Measurements from ENCODE around the gene SOHLH1.

The SOHLH1 gene

DNA sequence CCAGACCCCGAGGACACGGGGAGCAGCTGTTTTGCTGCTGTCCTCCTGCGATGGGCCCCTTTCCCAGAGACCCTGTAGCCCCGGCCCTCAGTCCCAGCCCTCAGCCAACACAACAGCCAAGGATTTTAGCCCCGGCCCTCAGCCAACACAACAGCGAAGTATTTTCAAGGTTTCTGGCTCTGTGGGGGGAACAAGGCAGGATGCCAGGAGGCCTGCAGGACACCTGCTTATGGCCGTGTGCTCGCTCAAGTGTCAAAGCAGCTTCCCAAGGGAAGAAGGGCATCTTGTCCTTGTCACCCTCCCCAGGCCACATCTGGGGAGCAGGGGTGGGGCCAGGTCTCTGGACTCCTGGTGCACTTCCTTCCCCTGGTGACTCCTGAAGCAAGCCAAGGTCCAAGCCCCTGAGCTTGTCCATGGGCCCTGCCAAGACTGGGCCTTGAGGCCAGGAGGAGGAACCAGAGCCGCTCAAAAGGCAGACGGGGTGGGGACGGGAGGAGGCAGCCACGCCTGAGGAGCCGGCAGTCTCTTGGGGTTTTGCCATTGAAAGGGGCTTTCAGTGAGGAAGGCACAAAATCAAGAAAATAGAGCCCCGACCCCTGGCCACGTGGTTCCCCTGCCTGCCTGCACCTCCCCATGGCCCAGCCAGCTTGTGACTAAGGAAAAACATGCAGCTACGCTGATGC lies 13.5 kb upstream of the SOHLH1 start:
- TF ChIP-seq CTCF (IDR thresholded peaks at IDR 0.05; ENCODE audit: control insufficient read depth, insufficient read depth, low read depth, low read length, missing control alignments): no peak
- no peak for DNase-seq (ENCODE audit: low read depth)
- no peak overlapping the region for H3K4me3 ChIP-seq (ENCODE audit: control insufficient read depth, low read depth, low read length)

GRCh38 chr9:135711881-135712280 lies 12.6 kb upstream of the SOHLH1 start:
- DNase-seq (ENCODE audit: low read depth): no peak
- TF ChIP-seq CTCF (IDR thresholded peaks at IDR 0.05; ENCODE audit: control insufficient read depth, insufficient read depth, low read depth, low read length, missing control alignments): no peak

DNA sequence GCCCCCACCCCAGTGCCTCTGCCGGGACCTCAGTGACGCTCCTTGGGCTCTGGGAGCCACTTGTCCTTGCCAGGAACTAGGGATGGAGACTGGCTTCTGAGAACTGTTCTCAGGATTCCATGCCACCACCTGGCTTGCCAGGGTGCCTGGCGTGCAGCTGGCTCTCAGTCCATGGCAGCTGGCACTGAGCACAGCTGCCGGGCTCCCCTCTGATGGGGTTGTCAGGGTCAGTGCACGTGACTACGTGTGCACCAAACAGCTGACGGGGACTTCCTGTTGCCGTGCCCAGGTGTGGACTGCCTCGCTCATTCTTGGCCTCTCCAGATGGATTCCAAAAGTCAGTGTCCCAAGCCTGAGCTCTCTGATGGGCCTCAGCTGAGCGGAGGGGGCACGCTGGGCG lies 12.1 kb upstream of the SOHLH1 start:
- no peak overlapping the region for H3K4me3 ChIP-seq (ENCODE audit: control insufficient read depth, low read depth, low read length)
- DNase-seq (ENCODE audit: low read depth): no peak
- no peak for TF ChIP-seq CTCF (IDR thresholded peaks at IDR 0.05; ENCODE audit: control insufficient read depth, insufficient read depth, low read depth, low read length, missing control alignments)

More at GRCh38 chr9:135711881-135712280, 12.6 kb upstream of the SOHLH1 start:
- no peak overlapping the region for H3K4me3 ChIP-seq (ENCODE audit: control insufficient read depth, low read depth, low read length)

- no peak for DNase-seq (ENCODE audit: low read depth)
- no peak overlapping the region for H3K4me3 ChIP-seq (ENCODE audit: control insufficient read depth, low read depth, low read length)
- no peak for TF ChIP-seq CTCF (IDR thresholded peaks at IDR 0.05; ENCODE audit: control insufficient read depth, insufficient read depth, low read depth, low read length, missing control alignments)
These were observed 8.9 kb upstream of the SOHLH1 start for GRCh38 chr9:135708164-135708563.

- TF ChIP-seq CTCF (IDR thresholded peaks at IDR 0.05; ENCODE audit: control insufficient read depth, insufficient read depth, low read depth, low read length, missing control alignments): no peak
- no peak overlapping the region for H3K4me3 ChIP-seq (ENCODE audit: control insufficient read depth, low read depth, low read length)
- no peak for DNase-seq (ENCODE audit: low read depth)
These were observed 8.2 kb upstream of the SOHLH1 start for GRCh38 chr9:135707252-135708138.

DNA sequence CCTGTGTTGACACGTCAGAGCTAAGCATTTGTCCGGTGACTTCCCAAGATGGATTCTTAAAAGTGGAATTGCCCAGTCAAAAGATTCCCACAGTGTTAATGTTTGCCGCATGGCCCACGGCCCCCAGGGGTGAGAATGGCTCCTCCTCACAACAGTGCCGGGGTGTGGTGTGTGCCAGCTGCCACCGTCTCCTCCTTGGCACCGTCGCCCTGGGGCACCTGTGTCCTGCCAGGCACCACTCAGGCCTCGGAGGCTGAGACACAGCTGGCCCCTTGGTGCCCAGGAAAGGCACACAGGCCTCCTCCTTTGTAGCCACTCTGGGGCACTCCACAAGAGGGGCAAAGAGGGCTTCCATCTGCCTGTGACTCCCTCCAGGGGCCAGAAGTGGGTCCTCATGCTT lies 7.0 kb upstream of the SOHLH1 start:
- no peak overlapping the region for H3K4me3 ChIP-seq (ENCODE audit: control insufficient read depth, low read depth, low read length)
- TF ChIP-seq CTCF (IDR thresholded peaks at IDR 0.05; ENCODE audit: control insufficient read depth, insufficient read depth, low read depth, low read length, missing control alignments): no peak
- DNase-seq (ENCODE audit: low read depth): no peak
